8988T (cell line): ENCODE data around the gene BUB1B.
"Not testable (repeated sequence)": the region's sequence is repeated elsewhere in the genome, so short reads cannot be mapped to it uniquely, and the experiment has no call there.

Experiments
- DNase-seq: peaks from one replicate; pipeline ENCODE4 v3.0.0; 2011

BUB1B gene, protein sequence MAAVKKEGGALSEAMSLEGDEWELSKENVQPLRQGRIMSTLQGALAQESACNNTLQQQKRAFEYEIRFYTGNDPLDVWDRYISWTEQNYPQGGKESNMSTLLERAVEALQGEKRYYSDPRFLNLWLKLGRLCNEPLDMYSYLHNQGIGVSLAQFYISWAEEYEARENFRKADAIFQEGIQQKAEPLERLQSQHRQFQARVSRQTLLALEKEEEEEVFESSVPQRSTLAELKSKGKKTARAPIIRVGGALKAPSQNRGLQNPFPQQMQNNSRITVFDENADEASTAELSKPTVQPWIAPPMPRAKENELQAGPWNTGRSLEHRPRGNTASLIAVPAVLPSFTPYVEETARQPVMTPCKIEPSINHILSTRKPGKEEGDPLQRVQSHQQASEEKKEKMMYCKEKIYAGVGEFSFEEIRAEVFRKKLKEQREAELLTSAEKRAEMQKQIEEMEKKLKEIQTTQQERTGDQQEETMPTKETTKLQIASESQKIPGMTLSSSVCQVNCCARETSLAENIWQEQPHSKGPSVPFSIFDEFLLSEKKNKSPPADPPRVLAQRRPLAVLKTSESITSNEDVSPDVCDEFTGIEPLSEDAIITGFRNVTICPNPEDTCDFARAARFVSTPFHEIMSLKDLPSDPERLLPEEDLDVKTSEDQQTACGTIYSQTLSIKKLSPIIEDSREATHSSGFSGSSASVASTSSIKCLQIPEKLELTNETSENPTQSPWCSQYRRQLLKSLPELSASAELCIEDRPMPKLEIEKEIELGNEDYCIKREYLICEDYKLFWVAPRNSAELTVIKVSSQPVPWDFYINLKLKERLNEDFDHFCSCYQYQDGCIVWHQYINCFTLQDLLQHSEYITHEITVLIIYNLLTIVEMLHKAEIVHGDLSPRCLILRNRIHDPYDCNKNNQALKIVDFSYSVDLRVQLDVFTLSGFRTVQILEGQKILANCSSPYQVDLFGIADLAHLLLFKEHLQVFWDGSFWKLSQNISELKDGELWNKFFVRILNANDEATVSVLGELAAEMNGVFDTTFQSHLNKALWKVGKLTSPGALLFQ

GRCh38 chr15:40160689-40161688, at the start of gene BUB1B:
Gene BUB1B, plus strand, starts transcription at chr15:40161069. Its CDS starts 152 bp downstream, at chr15:40161221.
- DNase-seq, result peak; percentile 81

DNA sequence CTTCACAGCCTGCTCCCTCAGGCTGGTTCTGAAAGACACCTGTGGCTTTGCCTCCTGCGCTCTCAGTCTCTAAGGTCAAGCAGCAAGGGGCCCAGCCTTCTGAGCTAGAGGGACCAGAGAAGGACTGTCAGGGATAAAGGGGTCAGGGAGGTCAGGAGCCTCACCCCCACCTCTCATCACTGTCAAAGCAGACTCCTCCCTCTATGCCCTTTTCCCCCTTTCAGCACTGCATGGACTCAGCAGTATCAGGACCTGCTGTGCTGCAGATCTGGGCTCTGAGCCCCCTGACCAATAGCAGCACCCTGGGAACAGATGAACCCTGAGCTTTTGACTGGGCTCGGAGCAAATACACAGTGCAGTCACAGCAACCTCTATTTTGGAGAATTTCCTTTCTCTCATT, 49.0 kb upstream of the BUB1B start:
- no peak for DNase-seq

DNA sequence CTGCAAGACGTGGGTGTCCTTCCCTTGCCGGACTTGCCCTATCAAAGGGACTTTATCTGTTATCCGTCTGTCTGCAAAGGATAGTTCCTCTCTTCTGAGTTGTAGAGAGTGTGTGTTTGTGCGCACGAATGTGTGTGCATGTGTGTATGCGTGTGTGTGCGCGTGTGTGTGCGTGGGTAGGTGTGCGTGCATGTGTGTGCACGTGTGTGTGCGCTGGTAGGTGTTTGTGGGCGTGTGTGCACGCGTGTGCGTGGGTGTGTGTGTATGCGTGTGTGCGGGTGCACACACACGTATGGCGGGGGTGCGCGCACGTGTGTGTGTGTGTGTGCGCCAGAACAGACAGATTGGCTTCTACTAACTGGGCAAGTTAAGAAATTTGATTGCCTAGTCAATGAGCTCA, 48.1 kb upstream of the BUB1B start:
- no peak for DNase-seq

GRCh38 chr15:40114218-40114617, 46.7 kb upstream of the BUB1B start:
- no peak for DNase-seq

GRCh38 chr15:40115106-40115505, 45.8 kb upstream of the BUB1B start:
- not testable (repeated sequence) for DNase-seq

GRCh38 chr15:40115670-40116093, 45.2 kb upstream of the BUB1B start:
- DNase-seq, result no peak

DNA sequence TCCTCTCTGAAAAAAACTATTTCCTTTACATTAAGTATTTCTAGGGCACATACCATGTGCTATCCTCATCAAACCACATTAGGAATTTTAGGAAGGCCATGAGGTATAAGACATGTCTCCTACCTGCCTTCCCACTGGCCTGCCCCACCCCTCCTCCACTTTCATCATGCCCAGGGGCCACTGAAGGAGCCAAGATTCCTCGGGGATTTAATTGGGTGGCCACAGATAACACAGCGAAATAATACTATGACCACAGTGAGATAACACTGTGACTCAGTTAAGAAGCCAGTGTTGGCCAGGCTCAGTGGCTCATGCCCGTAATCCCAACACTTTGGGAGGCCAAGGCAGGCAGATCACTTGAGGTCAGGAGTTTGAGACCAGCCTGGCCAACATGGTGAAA, 42.4 kb upstream of the BUB1B start:
- DNase-seq, result no peak

- no peak for DNase-seq
Observed at GRCh38 chr15:40121911-40122638, 38.8 kb upstream of the BUB1B start.

GRCh38 chr15:40122989-40123388, 37.9 kb upstream of the BUB1B start:
- not testable (repeated sequence) for DNase-seq

GRCh38 chr15:40123863-40124262, 37.0 kb upstream of the BUB1B start:
- DNase-seq, result not testable (repeated sequence)

- not testable (repeated sequence) for DNase-seq
Observed at GRCh38 chr15:40124333-40124732, 36.5 kb upstream of the BUB1B start.

- not testable (repeated sequence) for DNase-seq
Observed at GRCh38 chr15:40124807-40125285, 36.0 kb upstream of the BUB1B start.

DNA sequence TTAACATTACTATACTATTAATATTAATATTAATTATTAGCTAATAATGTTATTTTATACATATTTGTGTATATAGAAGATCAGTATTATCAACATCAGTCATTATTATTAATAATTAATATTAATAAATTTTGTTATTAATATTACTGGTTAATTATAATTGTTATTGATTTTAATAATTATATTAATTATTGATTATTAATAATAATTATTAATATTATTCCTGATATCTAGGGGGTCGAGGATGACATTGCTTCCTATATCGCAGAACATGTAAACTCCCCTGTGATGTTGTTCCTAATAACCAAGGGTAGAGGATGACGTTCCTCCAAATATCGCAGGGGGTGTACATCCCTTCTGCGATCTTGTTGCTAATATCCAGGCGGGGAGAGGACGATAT, 34.9 kb upstream of the BUB1B start:
- no peak for DNase-seq

GRCh38 chr15:40128766-40129660, 31.9 kb upstream of the BUB1B start:
- DNase-seq, result no peak

DNA sequence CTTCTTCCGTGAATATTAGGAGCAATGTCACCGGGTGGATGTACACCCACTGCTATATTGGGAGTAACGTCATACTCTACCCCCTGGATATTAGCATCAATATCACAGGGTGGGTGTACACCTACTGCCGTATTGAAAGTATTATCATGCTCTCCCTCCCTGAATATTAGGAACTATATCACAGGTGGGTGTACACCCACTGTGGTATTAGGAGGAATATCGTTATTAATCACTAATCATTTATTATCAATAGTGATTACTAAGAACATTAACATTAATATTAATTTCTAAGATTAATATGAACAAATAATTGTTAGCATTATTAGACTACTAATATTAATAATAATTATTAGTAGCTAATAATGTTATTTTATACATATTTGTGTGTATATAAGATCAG, 30.8 kb upstream of the BUB1B start:
- DNase-seq, result no peak

GRCh38 chr15:40130799-40131502, 29.9 kb upstream of the BUB1B start:
- no peak for DNase-seq

- DNase-seq, result no peak
Observed at GRCh38 chr15:40133544-40133943, 27.3 kb upstream of the BUB1B start.

DNA sequence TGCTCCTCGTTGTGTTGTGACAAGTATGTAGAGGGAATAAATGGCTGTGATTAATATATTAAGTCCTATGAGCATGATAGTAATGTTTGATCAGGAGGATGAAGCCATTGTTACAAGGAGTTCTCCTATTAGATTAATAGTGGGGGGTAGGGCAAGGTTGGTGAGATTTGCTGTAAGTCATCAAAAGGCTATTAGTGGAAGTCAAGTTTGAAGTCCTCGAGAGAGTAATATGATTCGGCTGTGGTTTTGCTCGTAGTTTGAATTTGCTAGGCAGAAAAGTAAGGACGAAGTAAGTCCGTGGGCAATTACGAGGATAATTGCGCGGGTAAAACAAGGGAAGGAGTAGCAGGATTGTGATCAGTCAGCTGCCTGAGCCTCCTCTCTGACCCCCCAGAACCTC, 26.0 kb upstream of the BUB1B start:
- DNase-seq, result no peak

DNA sequence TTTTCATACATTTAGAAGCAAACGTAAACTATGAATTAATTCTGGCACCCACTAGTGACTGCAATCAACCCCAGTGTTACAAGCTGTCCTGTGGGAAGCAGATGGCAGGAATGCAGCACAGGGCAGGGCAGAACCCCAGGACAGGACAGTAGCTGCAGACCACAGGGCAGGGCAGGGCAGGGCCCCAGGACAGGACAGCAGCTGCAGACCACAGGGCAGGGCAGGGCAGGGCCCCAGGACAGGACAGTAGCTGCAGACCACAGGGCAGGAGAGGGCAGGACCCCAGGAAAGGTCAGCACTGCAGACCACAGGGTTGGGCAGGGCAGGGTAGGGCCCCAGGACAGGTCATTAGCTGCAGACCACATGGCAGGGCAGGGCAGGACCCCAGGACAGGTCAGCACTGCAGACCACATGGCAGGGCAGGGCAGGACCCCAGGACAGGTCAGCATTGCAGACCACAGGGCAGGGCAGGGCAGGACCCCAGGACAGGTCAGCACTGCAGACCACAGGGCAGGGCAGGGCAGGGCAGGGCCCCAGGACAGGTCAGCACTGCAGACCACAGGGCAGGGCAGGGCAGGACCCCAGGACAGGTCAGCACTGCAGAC, 24.9 kb upstream of the BUB1B start:
- not testable (repeated sequence) for DNase-seq
